GM23338 (cell line): ENCODE results near the gene CES5A. TPM values are rescaled to one million over a fixed set of nuclear protein-coding genes. Genes with fewer than 3 reads are reported as not detected.

Experiments used
- ATAC-seq: fragments of 200-7000 bp; cut with Tn5 transposase; 3 replicates; pipeline ENCODE4 v1.9.1; 2020
- DNase-seq: peaks from one replicate; pipeline ENCODE4 v3.0.0-alpha.2; 2015; ENCODE audit warnings: low spot score
- H2AFZ ChIP-seq: fragments of 200-600 bp; sonication (generic); 2 replicates; pipeline ENCODE4 v1.8.0; 2016; ENCODE audit warnings: antibody characterized with exemption, mild to moderate bottlenecking, moderate library complexity
- H3F3A ChIP-seq: fragments of 200-600 bp; sonication (generic); replicated peaks from 2 replicates; pipeline ENCODE4 v1.8.0; 2017; ENCODE audit warnings: antibody characterized with exemption, mixed run types, low read depth
- H3K27ac ChIP-seq: fragments of 200-600 bp; sonication (generic); 2 replicates; pipeline ENCODE4 v1.6.1; 2016; ENCODE audit warnings: low read depth
- H3K27me3 ChIP-seq: fragments of 200-600 bp; sonication (generic); 2 replicates; pipeline ENCODE4 v1.8.0; 2016; ENCODE audit warnings: mild to moderate bottlenecking, mixed run types, moderate library complexity; ENCODE audit not compliant: insufficient read depth
- H3K36me3 ChIP-seq: fragments of 200-600 bp; sonication (generic); 2 replicates; pipeline ENCODE4 v1.8.0; 2016; ENCODE audit warnings: mild to moderate bottlenecking; ENCODE audit not compliant: insufficient read depth
- H3K4me1 ChIP-seq: fragments of 200-600 bp; sonication (generic); 2 replicates; pipeline ENCODE4 v1.8.0; 2016; ENCODE audit warnings: mild to moderate bottlenecking, moderate library complexity; ENCODE audit not compliant: insufficient read depth
- H3K4me2 ChIP-seq: fragments of 200-600 bp; sonication (generic); 2 replicates; pipeline ENCODE4 v1.7.1; 2017; ENCODE audit warnings: mixed run types
- H3K4me3 ChIP-seq: fragments of 200-600 bp; sonication (generic); 2 replicates; pipeline ENCODE4 v1.6.1; 2016; ENCODE audit warnings: mixed run types
- H3K79me2 ChIP-seq: fragments of 200-600 bp; sonication (generic); replicated peaks from 2 replicates; pipeline ENCODE4 v1.8.0; 2017; ENCODE audit warnings: mild to moderate bottlenecking; ENCODE audit not compliant: insufficient read depth
- H3K9me2 ChIP-seq: fragments of 200-600 bp; sonication (generic); 2 replicates; pipeline ENCODE4 v1.8.0; 2017; ENCODE audit not compliant: insufficient read depth
- H4K20me1 ChIP-seq: fragments of 200-600 bp; sonication (generic); replicated peaks from 2 replicates; pipeline ENCODE4 v1.8.0; 2017; ENCODE audit warnings: mild to moderate bottlenecking; ENCODE audit not compliant: insufficient read depth
- H3K27ac Mint-ChIP-seq: 2 replicates; pipeline ENCODE4 v1.8.0; 2020; ENCODE audit warnings: inconsistent platforms, mild to moderate bottlenecking, moderate library complexity, mixed read lengths
- H3K27me3 Mint-ChIP-seq: 3 replicates; pipeline ENCODE4 v1.8.0; 2022; ENCODE audit warnings: low read depth, mild to moderate bottlenecking, moderate library complexity, mixed read lengths, inconsistent platforms; ENCODE audit not compliant: insufficient read depth, poor library complexity
- H3K36me3 Mint-ChIP-seq: 3 replicates; pipeline ENCODE4 v1.8.0; 2021; ENCODE audit warnings: low read depth, mild to moderate bottlenecking, inconsistent platforms, moderate library complexity, mixed read lengths
- H3K4me1 Mint-ChIP-seq: 3 replicates; pipeline ENCODE4 v1.8.0; 2020; ENCODE audit warnings: mild to moderate bottlenecking, inconsistent platforms, mixed read lengths
- H3K4me3 Mint-ChIP-seq: 3 replicates; pipeline ENCODE4 v1.8.0; 2021; ENCODE audit warnings: moderate library complexity, mild to moderate bottlenecking, inconsistent platforms, mixed read lengths
- H3K9me3 Mint-ChIP-seq: 3 replicates; pipeline ENCODE4 v1.8.0; 2020; ENCODE audit warnings: moderate library complexity, mild to moderate bottlenecking, inconsistent platforms, mixed read lengths
- CREB1 ChIP-seq: fragments of 250-450 bp; sonication (Bioruptor Pico); IDR thresholded peaks from 2 replicates; pipeline ENCODE4 v1.5.0; 2020; ENCODE audit warnings: low read depth, mild to moderate bottlenecking, moderate library complexity
- CTCF ChIP-seq, 2 experiments: fragments of 200-600 bp in 1 of 2; sonication (generic) in 1 of 2; conservative IDR thresholded peaks; 2 replicates each; pipeline versions ENCODE4 v1.5.1 to v1.6.1; 2016 to 2017; ENCODE audit warnings: antibody characterized with exemption in 2 of 2, low read depth in 2 of 2, mild to moderate bottlenecking in 2 of 2, moderate library complexity in 1 of 2
- ETS1 ChIP-seq: IDR thresholded peaks from 2 replicates; pipeline ENCODE4 v1.6.1; 2016; ENCODE audit warnings: antibody characterized with exemption
- EZH2 ChIP-seq: fragments of 200-600 bp; sonication (generic); IDR thresholded peaks from one replicate; pipeline ENCODE4 v1.8.0; 2017; ENCODE audit warnings: antibody characterized with exemption, mild to moderate bottlenecking, low read depth; ENCODE audit not compliant: unreplicated experiment
- EZH2phosphoT487 ChIP-seq: fragments of 200-600 bp; sonication (generic); IDR thresholded peaks from one replicate; pipeline ENCODE4 v1.8.1; 2018; ENCODE audit warnings: antibody characterized with exemption; ENCODE audit not compliant: unreplicated experiment
- JUNB ChIP-seq: IDR thresholded peaks from one replicate; pipeline ENCODE4 v1.6.1; 2016; ENCODE audit warnings: antibody characterized with exemption; ENCODE audit not compliant: unreplicated experiment
- NANOG ChIP-seq: IDR thresholded peaks from 2 replicates; pipeline ENCODE4 v1.6.1; 2016; ENCODE audit warnings: antibody characterized with exemption, borderline replicate concordance
- POLR2AphosphoS5 ChIP-seq: IDR thresholded peaks from 2 replicates; pipeline ENCODE4 v1.6.1; 2016; ENCODE audit warnings: antibody characterized with exemption, low read depth
- REST ChIP-seq: IDR thresholded peaks from one replicate; pipeline ENCODE4 v1.6.1; 2018; ENCODE audit warnings: antibody characterized with exemption; ENCODE audit not compliant: unreplicated experiment
- STAT1 ChIP-seq: IDR thresholded peaks from one replicate; pipeline ENCODE4 v1.6.1; 2016; ENCODE audit warnings: antibody characterized with exemption; ENCODE audit not compliant: unreplicated experiment
- ZNF114 ChIP-seq: fragments of 250-450 bp; sonication (Bioruptor Pico); IDR thresholded peaks from 2 replicates; pipeline ENCODE4 v1.5.0; 2020; ENCODE audit warnings: mild to moderate bottlenecking, moderate library complexity
- ZNF331 ChIP-seq: fragments of 250-450 bp; sonication (Bioruptor Pico); IDR thresholded peaks from 2 replicates; pipeline ENCODE4 v1.5.0; 2020; ENCODE audit warnings: low read depth, mild to moderate bottlenecking, moderate library complexity
- ZNF462 ChIP-seq: fragments of 250-450 bp; sonication (Bioruptor Pico); IDR thresholded peaks from 2 replicates; pipeline ENCODE4 v1.5.0; 2020; ENCODE audit warnings: mild to moderate bottlenecking, moderate library complexity
- polyA plus RNA-seq: library from polyadenylated mRNA; unstranded; fragments of >200 nt; fragmentation: Nextera tagmentation; extraction: Ambion mirVana; gene quantifications from 2 replicates; pipeline ENCODE4 v1.2.1, GENCODE V29; 2016
- total RNA-seq: library from RNA; depleted of rRNA; stranded (reverse); fragments of >200 nt; shearing (Covaris generic); gene quantifications from 2 replicates; pipeline ENCODE4 v1.2.3, GENCODE V29; 2014

CES5A gene
- total and polyA plus RNA-seq, 2 experiments from 2014 or later: not detected

GRCh38 chr16:55846598-55847346, 28.4 kb downstream of the CES5A start:
- H3K4me1 Mint-ChIP-seq: peaks cover 4% of the 10 kb centered on the region; the same call in 2 of the 3 replicates
- Histone ChIP-seq H3K9me2 (no peaks in the 10 kb centered on the region), H3K27me3 (no peaks in the 10 kb centered on the region), H3K27ac (no peak overlapping the region), H3K4me3 (no peak overlapping the region), H3F3A (no peaks in the 10 kb centered on the region), H2AFZ (peak overlapping the region; percentile 89; the same call in 1 of the 2 replicates), H3K79me2 (no peaks in the 10 kb centered on the region), H3K36me3 (no peaks in the 10 kb centered on the region), H3K4me2 (no peak overlapping the region), H3K4me1 (no peaks in the 10 kb centered on the region), H4K20me1 (no peaks in the 10 kb centered on the region)
- H3K4me3 Mint-ChIP-seq: no peak overlapping the region
- H3K27ac Mint-ChIP-seq: peak overlapping the region; percentile 58
- H3K36me3 Mint-ChIP-seq: no peaks in the 10 kb centered on the region
- H3K9me3 Mint-ChIP-seq: no peaks in the 10 kb centered on the region
- DNase-seq: no peak
- H3K27me3 Mint-ChIP-seq: peaks cover 4% of the 10 kb centered on the region
- TF ChIP-seq ZNF114 (CRISPR knock-in tag) (no peak), NANOG (no peak), CREB1 (CRISPR knock-in tag) (no peak), CTCF (conservative IDR thresholded peaks at IDR 0.05; ENCODE audit: low read depth in 2 of 2) (no peak), REST (no peak), EZH2 (no peak), ZNF462 (CRISPR knock-in tag) (no peak), ZNF331 (CRISPR knock-in tag) (no peak), ETS1 (no peak), POLR2AphosphoS5 (no peak), STAT1 (no peak), JUNB (no peak), EZH2phosphoT487 (no peak)
- ATAC-seq: no peak
